PC-9 (cell line): ENCODE results near the gene GJD2.

ENCODE experiments used
- CTCF ChIP-seq: fragments of 200-600 bp; sonication (generic); conservative IDR thresholded peaks from 2 replicates; pipeline ENCODE4 v1.6.1; 2017; ENCODE audit warnings: mixed run types, antibody characterized with exemption, mild to moderate bottlenecking, moderate library complexity
- EZH2 ChIP-seq: fragments of 200-600 bp; sonication (generic); IDR thresholded peaks from 2 replicates; pipeline ENCODE4 v1.8.0; 2017; ENCODE audit warnings: antibody characterized with exemption, low read depth

GRCh38 chr15:34733621-34734020, 21.2 kb downstream of the GJD2 start:
- TF ChIP-seq CTCF (no peak), EZH2 (no peak)
